H1 (cell line): ENCODE data around the gene IRF4. TPM values are rescaled to one million over a fixed set of nuclear protein-coding genes. Genes with fewer than 3 reads are reported as not detected.

Source experiments
- CTCF ChIA-PET: fragments of 300-600 bp; sonication (Branson Sonifier 250); formaldehyde crosslinking; loops from one replicate; lab custom pipeline; 2021; ENCODE audit not compliant: partially characterized antibody; lab: Charles Lee
- POLR2A ChIA-PET: fragments of 300-600 bp; sonication (Branson Sonifier 250); formaldehyde crosslinking; loops from one replicate; lab custom pipeline; 2021; ENCODE audit warnings: inconsistent platforms; ENCODE audit not compliant: partially characterized antibody; lab: Charles Lee
- DNase-seq, 2 experiments: peaks; one replicate each; pipeline versions ENCODE4 v3.0.0 to v3.0.0-alpha.2; 2010 to 2022; ENCODE audit warnings: low spot score in 2 of 2, low read depth in 1 of 2, mixed read lengths in 1 of 2
- FAIRE-seq: peaks from 2 replicates; lab custom pipeline; 2011; peaks lifted over from hg19 to GRCh38; lab: Jason Lieb, UNC
- H2AFZ ChIP-seq: 2 replicates; pipeline ENCODE4 v1.8.1; 2012; ENCODE audit warnings: low read length, inconsistent platforms
- H2AK5ac ChIP-seq: 2 replicates; pipeline ENCODE4 v1.6.1; 2013; ENCODE audit warnings: low read depth, low read length
- H2BK120ac ChIP-seq: replicated peaks from 2 replicates; pipeline ENCODE3; 2013; ENCODE audit warnings: low read depth, low read length, inconsistent platforms
- H2BK12ac ChIP-seq: 2 replicates; pipeline ENCODE4 v1.6.1; 2013; ENCODE audit warnings: low read depth, low read length
- H2BK15ac ChIP-seq: 2 replicates; pipeline ENCODE4 v1.6.1; 2013; ENCODE audit warnings: low read length
- H2BK20ac ChIP-seq: 2 replicates; pipeline ENCODE4 v1.6.1; 2013; ENCODE audit warnings: low read length
- H2BK5ac ChIP-seq: 2 replicates; pipeline ENCODE4 v1.6.1; 2013; ENCODE audit warnings: low read depth, low read length
- H3K14ac ChIP-seq: 2 replicates; pipeline ENCODE4 v1.6.1; 2013; ENCODE audit warnings: inconsistent platforms; ENCODE audit not compliant: insufficient read length
- H3K18ac ChIP-seq: 2 replicates; pipeline ENCODE4 v1.6.1; 2013; ENCODE audit warnings: low read length; ENCODE audit errors: extremely low read depth
- H3K23ac ChIP-seq: 2 replicates; pipeline ENCODE4 v1.6.1; 2013; ENCODE audit warnings: inconsistent platforms; ENCODE audit not compliant: insufficient read length
- H3K23me2 ChIP-seq: 2 replicates; pipeline ENCODE4 v1.6.1; 2013; ENCODE audit warnings: low read depth, low read length
- H3K27ac ChIP-seq: 2 replicates; pipeline ENCODE4 v1.6.1; 2011; ENCODE audit warnings: low read depth, low read length, inconsistent platforms
- H3K27me3 ChIP-seq, 4 experiments: replicated peaks in 1 of 4; 1 replicate in 1 of 4; 2 replicates in 3 of 4; pipeline versions ENCODE4 v1.6.1 to v1.8.1; 2011 to 2013; ENCODE audit warnings: low read length in 3 of 4, mild to moderate bottlenecking in 3 of 4, inconsistent platforms in 2 of 4, mixed read lengths in 2 of 4, moderate library complexity in 1 of 4; ENCODE audit not compliant: control insufficient read depth in 3 of 4, insufficient read depth in 3 of 4; ENCODE audit errors: extremely low read depth in 1 of 4
- H3K36me3 ChIP-seq, 4 experiments: 2 replicates each; pipeline versions ENCODE4 v1.6.1 to v1.8.1; 2011 to 2013; ENCODE audit warnings: mild to moderate bottlenecking in 4 of 4, low read length in 3 of 4, moderate library complexity in 2 of 4, control low read depth in 1 of 4, inconsistent platforms in 1 of 4; ENCODE audit not compliant: insufficient read depth in 4 of 4, control insufficient read depth in 2 of 4
- H3K4ac ChIP-seq: replicated peaks from 2 replicates; pipeline ENCODE3; 2013; ENCODE audit warnings: low read length, low read depth, mixed read lengths, inconsistent platforms; ENCODE audit not compliant: insufficient read length
- H3K4me1 ChIP-seq, 4 experiments: replicated peaks in 1 of 4; 1 replicate in 1 of 4; 2 replicates in 3 of 4; pipeline versions ENCODE4 v1.6.1 to v1.8.1; 2011 to 2013; ENCODE audit warnings: low read length in 3 of 4, inconsistent platforms in 2 of 4, mixed read lengths in 1 of 4; ENCODE audit not compliant: insufficient read depth in 4 of 4, control insufficient read depth in 3 of 4
- H3K4me2 ChIP-seq, 2 experiments: 2 replicates each; pipeline versions ENCODE4 v1.6.1 to v1.8.1; 2011 to 2013; ENCODE audit warnings: low read depth in 2 of 2, low read length in 2 of 2, control low read depth in 1 of 2, inconsistent platforms in 1 of 2, mild to moderate bottlenecking in 1 of 2; ENCODE audit not compliant: insufficient read depth in 1 of 2
- H3K4me3 ChIP-seq, 4 experiments: fragments of 200-600, 300-600 bp in 1 of 4; sonication (generic), shearing (Covaris generic), sonication (Bioruptor Twin) in 1 of 4; 2 replicates each; pipeline versions ENCODE4 v1.5.1 to v1.8.1; 2011 to 2016; ENCODE audit warnings: low read length in 4 of 4, low read depth in 3 of 4, control low read depth in 2 of 4, inconsistent platforms in 2 of 4, mild to moderate bottlenecking in 2 of 4, mixed read lengths in 1 of 4, moderate library complexity in 1 of 4; ENCODE audit not compliant: insufficient read depth in 2 of 4; ENCODE audit errors: extremely low read depth in 1 of 4
- H3K56ac ChIP-seq: replicated peaks from 2 replicates; pipeline ENCODE3; 2013; ENCODE audit warnings: low read depth, mild to moderate bottlenecking, mixed read lengths, low read length, inconsistent platforms; ENCODE audit not compliant: insufficient read length
- H3K79me1 ChIP-seq: 2 replicates; pipeline ENCODE4 v1.6.1; 2013; ENCODE audit warnings: low read depth, low read length, control low read depth
- H3K79me2 ChIP-seq, 2 experiments: 2 replicates each; pipeline versions ENCODE4 v1.6.1 to v1.8.1; 2012 to 2013; ENCODE audit warnings: low read length in 2 of 2, mild to moderate bottlenecking in 2 of 2, inconsistent platforms in 1 of 2; ENCODE audit not compliant: insufficient read depth in 2 of 2, control insufficient read depth in 1 of 2
- H3K9ac ChIP-seq, 4 experiments: replicated peaks in 1 of 4; 1 replicate in 1 of 4; 2 replicates in 3 of 4; pipeline versions ENCODE4 v1.6.1 to v1.8.1; 2011 to 2013; ENCODE audit warnings: low read depth in 3 of 4, low read length in 3 of 4, control low read depth in 2 of 4, mild to moderate bottlenecking in 2 of 4, moderate library complexity in 2 of 4, inconsistent platforms in 1 of 4; ENCODE audit errors: extremely low read depth in 1 of 4
- H3K9me3 ChIP-seq, 2 experiments: 2 replicates each; pipeline versions ENCODE4 v1.6.1 to v1.8.1; 2012 to 2013; ENCODE audit warnings: mild to moderate bottlenecking in 2 of 2, moderate library complexity in 2 of 2, control low read depth in 1 of 2, inconsistent platforms in 1 of 2, low read depth in 1 of 2, low read length in 1 of 2, mixed read lengths in 1 of 2; ENCODE audit not compliant: insufficient read depth in 2 of 2
- H4K20me1 ChIP-seq, 2 experiments: replicated peaks in 1 of 2; 2 replicates each; pipeline versions ENCODE3 to v1.8.1; 2011 to 2013; ENCODE audit warnings: inconsistent platforms in 2 of 2, low read length in 2 of 2, mild to moderate bottlenecking in 1 of 2; ENCODE audit not compliant: insufficient read depth in 2 of 2, control insufficient read depth in 1 of 2
- H4K5ac ChIP-seq: 2 replicates; pipeline ENCODE4 v1.6.1; 2013; ENCODE audit warnings: low read length, low read depth, mixed read lengths, inconsistent platforms; ENCODE audit not compliant: insufficient read length
- H4K8ac ChIP-seq: 2 replicates; pipeline ENCODE4 v1.8.0; 2013; ENCODE audit warnings: mild to moderate bottlenecking, moderate library complexity, low read length, inconsistent platforms; ENCODE audit not compliant: insufficient read depth; ENCODE audit errors: extremely low read depth
- H4K91ac ChIP-seq: replicated peaks from 2 replicates; pipeline ENCODE3; 2013; ENCODE audit warnings: low read length, mixed read lengths, inconsistent platforms; ENCODE audit not compliant: insufficient read length
- BCL11A ChIP-seq, 2 experiments: IDR thresholded peaks; one replicate each; pipeline ENCODE4 v1.6.1; 2011; ENCODE audit warnings: low read depth in 2 of 2, low read length in 2 of 2, mild to moderate bottlenecking in 2 of 2
- CTBP2 ChIP-seq: IDR thresholded peaks from 2 replicates; pipeline ENCODE4 v1.7.0; 2011; ENCODE audit warnings: borderline replicate concordance, mild to moderate bottlenecking, moderate library complexity, mixed read lengths, low read length; ENCODE audit not compliant: insufficient read depth, insufficient read length
- E2F6 ChIP-seq: IDR thresholded peaks from 2 replicates; pipeline ENCODE4 v1.6.1; 2012; ENCODE audit warnings: inconsistent platforms
- FOSL1 ChIP-seq: IDR thresholded peaks from 2 replicates; pipeline ENCODE4 v1.6.1; 2011; ENCODE audit warnings: mild to moderate bottlenecking, low read depth, low read length, moderate library complexity; ENCODE audit not compliant: insufficient read depth
- GABPA ChIP-seq: IDR thresholded peaks from 2 replicates; pipeline ENCODE4 v1.6.1; 2011; ENCODE audit warnings: mild to moderate bottlenecking, low read length, moderate library complexity, borderline replicate concordance; ENCODE audit not compliant: insufficient read depth
- RFX5 ChIP-seq: IDR thresholded peaks from 2 replicates; pipeline ENCODE4 v1.6.1; 2011; ENCODE audit warnings: low read depth, low read length, improper control_type of control experiment, borderline replicate concordance
- RXRA ChIP-seq: IDR thresholded peaks from 2 replicates; pipeline ENCODE4 v1.6.1; 2011; ENCODE audit warnings: low read depth, mild to moderate bottlenecking, low read length, moderate library complexity; ENCODE audit not compliant: insufficient read depth
- SAP30 ChIP-seq: fragments of 300-600 bp; sonication (generic); IDR thresholded peaks from 2 replicates; pipeline ENCODE4 v1.7.1; 2012; ENCODE audit warnings: low read length, moderate library complexity, mild to moderate bottlenecking, inconsistent platforms; ENCODE audit not compliant: insufficient read depth, insufficient replicate concordance
- SP1 ChIP-seq: IDR thresholded peaks from 2 replicates; pipeline ENCODE4 v1.6.1; 2011; ENCODE audit warnings: low read depth, low read length
- TAF1 ChIP-seq: IDR thresholded peaks from 2 replicates; pipeline ENCODE4 v1.6.1; 2011; ENCODE audit warnings: mild to moderate bottlenecking, low read depth, low read length
- TCF12 ChIP-seq: IDR thresholded peaks from 2 replicates; pipeline ENCODE4 v1.6.1; 2011; ENCODE audit warnings: low read depth, mild to moderate bottlenecking, low read length
- TEAD4 ChIP-seq: IDR thresholded peaks from 2 replicates; pipeline ENCODE4 v1.6.1; 2012; ENCODE audit warnings: low read depth, low read length, inconsistent platforms, mixed read lengths
- YY1 ChIP-seq: IDR thresholded peaks from 2 replicates; pipeline ENCODE4 v1.6.1; 2011; ENCODE audit warnings: low read depth, mild to moderate bottlenecking, low read length
- whole genome bisulfite sequencing, 2 experiments: shearing (Covaris generic) in 1 of 2; methylation state at CpG; one replicate each; pipeline versions ENCODE4 v1.1.6 to v1.1.7; 2013 to 2015; ENCODE audit warnings: low lambda C conversion rate in 2 of 2, mixed read lengths in 2 of 2, inconsistent platforms in 1 of 2, low coverage in 1 of 2, missing lambda C conversion rate in 1 of 2; ENCODE audit not compliant: insufficient replicate concordance in 2 of 2, insufficient coverage in 1 of 2, insufficient read length in 1 of 2; ENCODE audit errors: extremely low coverage in 1 of 2, missing lambda C conversion rate in 1 of 2; 5-methylcytosine and 5-hydroxymethylcytosine counted together
- polyA plus RNA-seq, 7 experiments: library from polyadenylated mRNA; depleted of rRNA in 3 of 7; stranded (reverse) in 5 of 7; unstranded in 2 of 7; fragments of >200 nt in 5 of 7; fragments of 200-250 nt in 2 of 7; gene quantifications; 1 replicate in 5 of 7; 2 replicates in 1 of 7; 4 replicates in 1 of 7; pipeline versions ENCODE4 v1.2.1 to v1.2.3, GENCODE V29; 2011 to 2013; ENCODE audit warnings: missing spikeins in 2 of 7, mixed read lengths in 2 of 7
- total RNA-seq: library from RNA; stranded (reverse); fragmentation: NEBNext Ultra II Directional; extraction: Animal tissue kit (Norgen Biotek cat#: 25700); gene quantifications from 2 replicates; pipeline ENCODE4 v1.2.1, GENCODE V29; 2021

Gene IRF4
- total and polyA plus RNA-seq, 2 of the 8 experiments (the other 6 are each of a cell fraction or from before 2014, with no cell fraction given) = 0.77 to 2.1 TPM

GRCh38 chr6:346386-347030, 45.0 kb upstream of the IRF4 start:
- H2BK120ac ChIP-seq = no peak overlapping the region
- no peak overlapping the region for H4K91ac ChIP-seq
- H3K23ac ChIP-seq = no peak overlapping the region
- no peaks in the 10 kb centered on the region; the same call in 1 of the 2 replicates for H3K23me2 ChIP-seq
- no peak overlapping the region for H2BK12ac ChIP-seq
- H3K9me3 ChIP-seq = peaks cover 40 to 82% of the 10 kb centered on the region in 2 experiments
- H2BK20ac ChIP-seq = no peak overlapping the region
- H3K18ac ChIP-seq = no peak overlapping the region
- no peak overlapping the region for H2BK5ac ChIP-seq
- H3K14ac ChIP-seq = no peak overlapping the region
- FAIRE-seq (no peak), DNase-seq (no peak)
- no peaks in the 10 kb centered on the region; a peak in 1 of 7 replicates for H3K4me1 ChIP-seq
- 85% methylated on average over 10 of the region's 10 CpGs; no CpG with 5 or more reads in 1 of the 2 experiments for WGBS, 2 experiments
- H3K4me3 ChIP-seq = no peak overlapping the region
- H3K79me2 ChIP-seq = no peaks in the 10 kb centered on the region
- CTCF ChIA-PET = no interaction called here
- H2AK5ac ChIP-seq = no peak overlapping the region
- H4K5ac ChIP-seq = no peak overlapping the region
- H3K79me1 ChIP-seq = peaks cover 3% of the 10 kb centered on the region; the same call in 1 of the 2 replicates
- no peak overlapping the region for H3K9ac ChIP-seq
- H3K27ac ChIP-seq = no peak overlapping the region
- no peak overlapping the region for H3K56ac ChIP-seq
- no peaks in the 10 kb centered on the region; a peak in 1 of 8 replicates for H3K36me3 ChIP-seq
- no peak overlapping the region for H3K4ac ChIP-seq
- no peaks in the 10 kb centered on the region; a peak in 2 of 7 replicates for H3K27me3 ChIP-seq
- POLR2A ChIA-PET = no interaction called here
- no peak overlapping the region for H2BK15ac ChIP-seq
- no peak overlapping the region for H3K4me2 ChIP-seq
- no peak overlapping the region for H2AFZ ChIP-seq
- peaks cover 0 to 4% of the 10 kb centered on the region in 2 experiments for H4K20me1 ChIP-seq
- no peak overlapping the region for H4K8ac ChIP-seq
- TF ChIP-seq TEAD4 (no peak), YY1 (no peak), RFX5 (no peak), TAF1 (no peak), FOSL1 (no peak), CTBP2 (no peak), RXRA (no peak), GABPA (no peak), SP1 (no peak), SAP30 (no peak), BCL11A (IDR thresholded peaks at IDR 0.05; ENCODE audit: low read depth in 2 of 2, low read length in 2 of 2) (no peak), E2F6 (no peak), TCF12 (no peak)
